CD4-positive, alpha-beta T cell treated with Interleukin-10 for 1 hour (primary cell): ENCODE measurements around the gene SACS.
"Not testable (repeated sequence)": the region's sequence is repeated elsewhere in the genome, so short reads cannot be mapped to it uniquely, and the experiment has no call there.

Experiments used
- DNase-seq: peaks from one replicate; pipeline ENCODE4 v3.0.0-alpha.2; 2020

The SACS gene

DNA sequence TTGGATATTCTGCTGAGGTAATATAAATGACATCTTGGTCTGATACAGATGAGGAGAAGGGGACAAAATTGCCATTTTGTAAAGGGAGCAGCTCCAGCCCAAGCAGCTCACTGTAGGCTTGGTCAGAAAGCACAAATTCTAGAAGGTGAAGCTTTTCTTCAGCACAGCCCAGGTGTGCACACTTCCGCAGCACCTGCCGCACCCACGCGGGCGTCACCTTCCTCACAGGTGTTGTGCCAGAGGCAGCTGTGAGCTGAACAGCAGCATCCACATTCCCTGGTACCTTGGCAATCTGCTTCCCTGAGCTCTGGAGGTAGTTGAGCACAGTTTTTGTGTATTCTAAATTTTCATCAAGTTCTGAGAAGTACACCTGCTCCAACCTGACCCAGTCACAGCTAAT, 79.0 kb downstream of the SACS start:
- DNase-seq, result no peak

DNA sequence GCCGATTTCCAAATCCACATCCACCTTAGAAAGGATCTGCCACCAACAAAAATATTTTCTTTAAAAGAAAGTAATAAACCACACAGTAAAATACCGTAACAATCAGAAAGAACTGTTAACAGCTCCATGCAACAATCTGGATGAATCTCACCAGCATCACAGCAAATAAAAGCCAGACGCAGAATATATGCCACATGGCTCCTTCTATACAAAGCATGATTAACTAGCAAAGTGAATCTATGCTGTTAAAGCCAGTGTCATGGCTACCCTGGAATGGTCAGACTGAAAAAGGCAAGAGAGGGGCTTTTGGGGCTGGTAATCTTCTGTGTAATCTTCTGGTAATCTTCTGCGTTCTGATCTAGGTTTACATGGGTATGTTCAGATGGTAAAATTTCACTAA, 81.3 kb downstream of the SACS start:
- DNase-seq, result no peak

DNA sequence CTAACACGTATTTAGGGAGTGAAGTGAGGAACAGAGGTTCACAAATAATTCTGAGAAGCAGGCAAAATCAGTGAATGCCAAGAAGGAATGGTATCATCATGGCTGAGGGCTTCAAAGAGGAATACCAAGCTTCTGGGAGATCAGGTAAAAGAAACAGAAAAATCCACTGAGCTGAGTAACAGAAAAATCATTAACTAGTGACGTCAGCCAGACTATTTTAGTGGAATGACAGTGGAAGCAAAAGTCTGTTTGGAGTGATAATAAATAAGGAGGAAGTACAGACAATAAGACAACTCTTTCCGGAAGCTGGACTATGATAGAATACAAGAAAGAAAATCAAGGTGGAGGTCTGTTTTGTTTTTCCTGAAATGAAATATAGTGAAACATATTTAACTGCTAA, 83.5 kb downstream of the SACS start:
- no peak for DNase-seq

DNA sequence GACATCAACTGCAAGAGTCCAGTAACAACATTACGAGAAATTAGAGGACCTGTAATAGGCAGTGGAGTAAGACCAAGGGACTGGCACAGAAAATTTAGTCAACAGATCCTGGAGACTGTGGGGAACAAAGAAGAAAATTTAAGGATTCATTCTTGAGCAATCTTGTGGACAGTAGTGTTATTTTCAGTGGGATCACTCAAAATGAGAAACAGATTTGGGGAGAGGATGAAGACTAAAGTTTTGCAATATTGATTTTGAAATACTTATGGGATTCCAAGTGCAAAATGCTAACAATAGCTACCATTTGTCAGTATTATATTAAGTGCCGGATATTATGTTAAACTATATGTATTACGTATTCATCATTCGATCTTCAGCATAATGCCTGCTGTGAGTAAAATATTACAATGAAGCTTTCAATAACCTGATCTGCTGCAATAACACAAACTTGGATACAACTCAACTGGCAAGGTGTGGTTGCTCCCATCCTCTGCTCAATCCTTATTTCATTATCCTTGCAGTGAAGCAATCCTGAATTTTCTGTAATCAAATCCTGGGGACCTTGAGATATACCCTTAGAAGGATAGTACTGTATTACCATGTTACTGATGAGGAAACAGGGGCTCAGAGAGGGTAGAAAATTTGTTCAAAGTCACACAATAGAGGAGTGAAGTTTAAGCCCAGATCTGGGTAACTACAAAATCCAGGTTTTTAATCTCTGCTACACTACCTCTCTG, 84.2 kb downstream of the SACS start:
- no peak for DNase-seq

DNA sequence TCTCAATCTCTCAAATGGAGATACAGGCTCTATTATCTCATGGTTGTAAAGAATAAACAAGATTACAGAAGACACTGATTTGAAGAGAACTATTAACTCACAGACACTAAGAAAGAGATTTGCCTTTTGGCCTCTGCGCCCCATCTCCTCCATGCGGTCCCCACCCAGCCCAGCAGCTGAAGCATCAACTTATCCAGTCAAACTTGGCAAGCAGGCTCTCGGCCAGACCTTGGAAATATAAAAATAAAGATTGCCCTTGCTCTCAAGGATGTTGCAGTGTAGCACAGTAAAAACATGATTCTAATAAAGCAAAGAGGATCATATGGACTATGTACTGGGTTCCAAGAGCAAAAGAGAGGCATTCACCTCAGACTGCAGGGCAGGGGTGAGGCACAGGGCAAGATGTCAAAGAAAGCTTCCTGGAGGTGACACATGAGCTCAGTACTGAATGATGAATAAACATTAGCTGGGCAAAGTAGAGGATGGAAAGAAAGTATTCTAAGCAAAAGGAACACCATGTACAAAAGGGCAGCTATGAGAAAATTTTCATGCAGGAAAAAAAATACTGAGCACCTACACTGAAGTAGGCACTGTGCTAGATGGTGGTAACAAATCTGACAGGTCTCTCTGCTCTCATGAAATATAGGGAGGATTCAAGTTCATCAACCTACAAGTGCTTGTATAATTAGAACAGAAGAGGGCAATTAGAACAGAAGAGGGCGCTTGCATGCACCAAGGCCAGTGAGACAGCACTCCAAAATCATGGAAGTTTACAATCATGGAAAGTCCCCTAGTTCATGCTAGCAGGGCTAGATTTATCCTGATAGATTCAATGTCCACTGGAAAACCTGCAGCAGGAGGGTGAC, 85.0 kb downstream of the SACS start:
- DNase-seq, result no peak

DNA sequence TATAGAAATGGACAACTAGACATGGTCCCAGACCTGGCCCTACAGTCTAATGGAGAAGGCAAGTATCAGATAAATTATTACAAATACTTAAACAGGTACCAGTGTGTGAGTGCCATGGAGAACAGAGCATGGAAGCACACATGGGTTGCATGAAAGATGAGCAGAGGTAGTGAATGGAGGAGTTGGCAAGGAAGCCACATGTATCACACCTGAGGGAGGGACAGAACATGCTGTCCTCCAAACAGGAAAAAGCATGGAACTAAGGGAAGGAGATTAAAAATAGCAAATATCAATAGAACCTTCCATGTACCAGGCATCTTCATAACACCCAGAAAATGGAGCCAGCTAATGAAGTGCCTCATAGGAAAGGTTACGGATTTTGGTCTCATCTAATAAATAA, 85.9 kb downstream of the SACS start:
- DNase-seq, result no peak

DNA sequence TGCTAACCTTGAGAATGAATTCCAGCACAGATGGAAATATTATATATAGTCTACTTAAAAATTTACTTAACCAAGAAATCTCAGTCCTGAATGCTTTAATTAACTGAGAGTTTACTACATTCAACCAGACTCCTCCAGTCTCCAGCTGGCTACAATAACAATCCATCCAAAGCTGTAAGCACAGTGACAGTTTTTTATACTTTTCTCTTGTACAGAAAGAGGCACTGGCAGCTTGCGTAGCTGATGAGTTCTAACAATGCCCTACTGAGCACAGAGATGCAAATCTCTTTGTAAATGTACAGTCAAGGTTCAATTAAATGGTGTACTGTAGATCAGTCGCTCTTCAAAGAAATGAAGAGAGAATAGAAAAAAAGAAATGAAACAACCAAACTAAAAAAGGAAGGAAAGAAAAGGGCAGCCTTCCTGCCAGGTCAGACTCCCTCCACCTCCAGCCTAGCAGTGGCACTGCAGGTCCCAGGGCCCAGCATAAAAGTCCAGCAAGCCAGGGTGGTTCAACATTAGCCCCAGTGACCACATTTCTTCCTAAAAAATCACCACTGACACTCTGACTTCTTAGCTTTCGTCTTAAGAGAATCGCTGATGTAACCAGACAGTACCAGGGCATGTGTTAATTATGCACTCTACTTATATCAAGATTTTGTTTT, 88.4 kb downstream of the SACS start:
- DNase-seq, result no peak

DNA sequence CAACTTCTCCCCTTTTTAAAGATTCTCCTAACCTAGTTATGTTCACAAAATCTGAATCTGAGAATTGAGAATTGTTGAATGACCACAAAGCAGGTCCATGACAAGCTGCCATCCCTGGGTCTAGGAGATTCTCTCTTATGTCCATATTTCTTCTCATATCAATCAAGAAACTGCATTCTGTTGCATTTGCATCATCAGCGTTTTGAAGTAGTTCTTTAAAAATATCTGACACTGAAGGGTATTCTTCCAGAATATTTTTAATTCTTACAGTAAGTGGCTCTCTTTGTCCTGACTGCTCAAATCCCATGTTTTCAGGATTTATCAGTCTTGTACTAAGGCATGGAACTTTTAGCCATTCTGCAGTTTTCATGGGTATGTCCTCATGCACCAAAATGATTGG, 94.3 kb downstream of the SACS start:
- DNase-seq, result no peak

DNA sequence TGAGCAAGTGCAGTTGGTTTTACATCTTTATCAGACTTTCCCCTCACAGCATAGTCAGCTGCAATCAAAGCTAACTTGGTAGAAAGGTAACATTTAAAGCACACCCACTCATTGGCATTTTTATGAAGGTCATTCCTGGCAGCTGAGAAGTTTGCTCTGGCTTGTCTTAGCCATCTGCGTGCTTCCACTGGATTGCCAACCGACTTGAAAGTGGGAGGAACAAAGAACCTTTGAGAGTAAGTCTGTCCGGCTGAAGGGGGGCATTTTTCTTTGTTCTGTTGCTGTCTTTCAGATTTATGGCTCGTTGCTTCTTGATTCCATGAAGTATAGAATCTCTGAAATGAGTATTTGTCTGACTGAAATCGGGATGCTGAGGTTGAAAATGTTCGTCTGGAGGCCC, 103.1 kb downstream of the SACS start:
- no peak for DNase-seq

DNA sequence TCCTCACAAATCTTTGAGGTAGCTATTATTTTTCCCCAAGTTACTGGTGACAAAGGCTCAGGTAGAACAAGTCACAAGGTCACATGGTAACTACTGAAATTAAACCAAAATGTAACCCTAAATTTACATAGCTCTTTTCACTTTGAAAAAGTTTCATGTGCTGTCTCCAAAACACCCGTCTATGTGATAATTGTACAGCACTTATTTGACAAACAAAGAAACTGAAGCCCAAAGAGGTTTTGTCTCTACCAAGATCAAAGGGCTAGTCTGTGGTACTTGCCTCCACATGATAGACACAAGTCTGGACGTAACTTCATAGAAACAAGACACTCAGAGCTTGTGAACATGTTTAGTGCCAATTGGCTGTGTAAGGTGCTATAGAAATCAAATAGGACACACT, 108.3 kb downstream of the SACS start:
- DNase-seq, result no peak

DNA sequence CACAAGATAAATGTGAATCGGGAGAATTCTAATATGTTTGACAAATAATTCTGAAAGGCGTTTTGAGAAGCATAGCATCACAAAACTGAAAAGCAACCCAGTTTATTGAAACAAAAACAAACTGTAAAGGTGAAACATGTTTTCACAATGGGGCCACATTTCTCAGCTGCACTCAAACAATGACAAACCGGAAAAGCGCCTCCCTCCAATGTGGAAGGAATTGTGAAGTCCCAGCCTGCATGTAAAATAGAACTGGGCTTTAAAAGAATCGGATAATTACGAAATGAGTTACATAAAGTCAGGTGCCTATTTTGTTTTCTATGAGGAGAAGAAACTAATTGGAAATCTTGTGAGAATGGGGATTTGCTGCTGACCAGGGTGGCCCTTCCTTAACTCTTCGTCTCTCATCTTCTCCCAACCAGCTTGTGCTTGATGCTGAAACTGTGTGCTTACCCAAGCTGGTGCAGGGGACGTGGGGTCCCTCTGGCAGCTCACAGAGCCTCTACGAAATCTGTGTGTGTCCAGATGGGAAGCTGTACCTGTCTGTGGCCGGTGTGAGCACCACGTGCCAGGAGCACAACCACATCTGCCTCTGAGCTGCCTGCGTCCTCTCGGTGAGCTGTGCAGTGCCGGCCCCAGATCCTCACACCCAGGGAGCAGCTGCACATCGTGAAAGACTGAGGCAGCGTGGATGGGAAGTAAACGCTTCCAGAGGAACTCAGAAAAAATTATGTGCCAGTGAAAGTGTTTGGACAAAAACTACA, 109.4 kb downstream of the SACS start:
- DNase-seq, result no peak

DNA sequence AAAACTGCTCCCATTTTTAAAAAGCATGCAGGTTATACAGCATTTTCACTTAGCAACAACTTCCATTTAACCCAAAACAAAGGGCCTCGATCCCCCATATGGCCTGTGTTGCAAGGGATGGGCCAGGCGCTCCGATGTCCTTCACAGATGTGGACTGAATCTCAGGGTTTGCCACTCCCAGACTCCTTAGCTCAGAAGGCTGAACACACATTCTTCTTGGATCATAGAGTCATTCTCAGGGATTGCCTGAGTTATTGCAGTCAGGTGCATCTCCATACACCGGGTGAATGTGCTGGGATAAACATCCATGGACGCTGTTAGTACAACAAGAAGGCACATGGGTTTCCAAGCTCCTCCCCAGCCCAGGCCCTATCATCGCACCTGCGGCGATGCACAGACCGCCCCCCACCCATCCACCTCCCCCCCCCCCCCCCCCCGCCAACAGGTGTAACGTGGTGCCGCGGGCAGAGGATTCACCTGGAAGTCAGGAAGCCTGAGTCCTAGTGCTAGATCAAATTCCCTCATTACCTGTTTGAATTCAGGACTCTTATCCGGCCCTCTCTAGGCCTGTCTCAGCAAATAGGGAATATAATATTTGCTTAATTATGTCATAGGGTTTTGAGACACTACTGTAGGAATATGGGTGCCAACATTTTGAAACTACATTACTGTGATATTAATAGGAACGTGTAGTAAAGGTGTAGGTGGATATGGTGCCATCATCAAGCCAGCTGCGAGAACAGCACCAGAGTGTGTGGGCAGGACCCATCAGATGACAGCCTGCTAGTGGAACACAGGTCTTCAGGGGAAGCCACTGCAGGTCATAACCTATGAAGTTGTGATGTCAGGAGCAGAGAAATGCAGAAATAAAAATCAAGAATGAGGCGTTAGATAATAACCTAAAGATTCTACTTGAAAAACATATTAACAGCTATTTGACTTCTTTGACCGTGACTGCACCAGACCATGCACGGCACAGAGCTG, 110.9 kb downstream of the SACS start:
- no peak for DNase-seq

DNA sequence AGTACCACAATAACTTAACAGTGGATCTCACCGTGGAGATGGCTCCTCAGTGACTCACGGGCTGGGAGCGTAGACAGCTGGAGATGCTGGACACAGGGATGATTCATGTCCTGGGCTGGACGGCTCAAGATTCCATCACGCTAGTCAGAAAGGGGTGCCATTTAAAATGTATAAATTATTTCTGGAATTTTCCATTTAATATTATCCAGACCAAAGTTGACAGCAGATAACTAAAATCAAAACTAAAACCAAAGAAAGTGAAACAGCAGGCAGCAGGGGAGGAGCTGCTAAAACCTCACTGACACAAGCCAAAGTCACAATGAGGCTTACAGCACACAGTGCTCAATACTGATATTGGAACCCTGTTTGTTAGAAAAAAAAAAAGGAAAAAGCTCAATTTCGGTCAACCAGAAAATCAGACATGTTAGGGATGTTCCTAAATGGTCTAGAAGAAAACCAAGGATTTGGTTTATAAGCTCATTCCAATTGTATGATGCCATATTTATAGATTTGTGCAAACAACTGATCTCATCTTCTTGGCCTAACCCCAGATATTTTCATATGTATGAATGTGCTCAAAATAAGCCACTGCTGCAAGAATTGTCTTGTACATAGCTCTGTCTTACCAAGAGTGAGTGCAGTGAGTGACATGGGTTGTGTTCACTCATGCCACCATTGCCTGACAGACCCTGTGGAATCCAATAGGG, 111.8 kb downstream of the SACS start:
- DNase-seq, result peak; percentile 33

DNA sequence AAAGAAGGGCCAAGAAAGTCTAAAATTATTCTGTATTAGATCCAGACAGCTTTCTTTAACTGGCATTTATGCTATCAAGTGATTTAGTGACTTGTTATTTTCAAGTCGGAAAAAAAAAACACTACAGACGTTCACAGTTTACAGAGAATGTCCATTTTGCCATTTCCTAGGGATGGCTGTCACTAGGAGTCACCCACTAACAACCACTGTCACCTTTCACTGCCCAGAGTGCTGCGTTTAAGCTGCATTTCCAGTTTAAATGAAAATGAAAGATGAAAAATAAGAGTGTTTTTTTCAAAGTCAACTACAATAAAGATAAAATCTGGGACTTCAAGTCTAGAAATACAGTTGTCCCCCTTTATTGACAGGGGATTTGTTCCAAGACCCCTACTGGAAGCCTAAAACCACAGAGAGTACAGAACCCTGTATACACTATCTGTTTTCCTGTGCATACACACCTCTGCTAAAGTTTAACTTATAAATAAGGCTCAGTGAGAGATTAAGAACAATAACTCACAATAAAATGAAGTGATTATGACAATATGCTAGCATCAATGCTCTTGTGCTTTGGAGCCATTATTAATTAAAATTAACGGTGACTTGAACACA, 112.5 kb downstream of the SACS start:
- DNase-seq, result no peak

DNA sequence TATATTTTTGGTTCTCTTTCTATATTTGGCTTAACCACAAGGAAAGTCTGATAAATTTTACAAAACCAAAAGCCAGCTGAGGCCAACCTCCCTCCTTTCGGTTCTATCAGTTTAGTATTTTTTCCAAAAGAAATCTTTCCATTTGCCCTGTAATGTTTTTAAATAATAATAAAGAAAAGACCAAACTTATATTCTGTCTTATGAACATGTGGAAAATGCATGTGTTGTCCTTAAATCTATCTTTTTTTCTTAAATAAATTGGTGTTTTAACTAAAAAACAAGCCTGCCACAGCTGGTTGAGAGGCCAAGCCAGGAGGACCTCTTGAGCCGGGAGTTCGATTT, 113.6 kb downstream of the SACS start:
- DNase-seq, result no peak

DNA sequence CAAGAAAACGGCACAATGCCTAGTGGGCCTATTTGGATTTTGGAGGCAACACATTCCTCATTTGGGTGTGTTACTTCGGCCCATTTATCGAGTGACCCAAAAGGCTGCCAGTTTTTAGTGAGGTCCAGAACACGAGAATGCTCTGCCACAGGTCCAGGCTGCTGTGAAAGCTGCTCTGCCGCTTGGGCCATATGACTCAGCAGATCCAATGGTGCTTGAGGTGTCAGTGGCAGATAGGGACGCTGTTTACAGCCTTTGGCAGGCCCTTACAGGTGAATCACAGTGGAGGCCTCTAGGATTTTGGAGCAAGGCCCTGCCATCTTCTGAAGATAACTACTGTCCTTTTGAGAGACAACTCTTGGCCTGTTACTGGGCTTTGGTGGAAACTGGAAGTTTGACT, 118.7 kb downstream of the SACS start:
- not testable (repeated sequence) for DNase-seq

DNA sequence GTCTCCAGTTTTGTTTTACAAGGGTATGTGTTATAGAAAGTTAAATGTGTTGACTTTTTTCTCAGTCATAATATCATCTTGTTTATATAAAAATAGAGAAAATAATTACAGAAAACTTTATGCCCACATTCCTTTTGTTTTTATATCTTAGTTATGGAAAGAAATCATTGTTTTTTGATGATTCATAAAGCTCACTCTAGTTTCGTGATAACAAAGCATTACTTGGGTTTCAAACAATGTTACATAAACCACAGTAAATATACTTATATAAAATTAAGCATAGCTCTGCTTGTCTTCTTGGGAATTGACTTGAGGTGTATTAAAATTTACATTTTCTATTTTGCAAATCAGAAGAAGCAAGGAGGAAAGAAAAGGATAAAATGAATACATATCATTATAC, 140.9 kb downstream of the SACS start:
- DNase-seq, result no peak

DNA sequence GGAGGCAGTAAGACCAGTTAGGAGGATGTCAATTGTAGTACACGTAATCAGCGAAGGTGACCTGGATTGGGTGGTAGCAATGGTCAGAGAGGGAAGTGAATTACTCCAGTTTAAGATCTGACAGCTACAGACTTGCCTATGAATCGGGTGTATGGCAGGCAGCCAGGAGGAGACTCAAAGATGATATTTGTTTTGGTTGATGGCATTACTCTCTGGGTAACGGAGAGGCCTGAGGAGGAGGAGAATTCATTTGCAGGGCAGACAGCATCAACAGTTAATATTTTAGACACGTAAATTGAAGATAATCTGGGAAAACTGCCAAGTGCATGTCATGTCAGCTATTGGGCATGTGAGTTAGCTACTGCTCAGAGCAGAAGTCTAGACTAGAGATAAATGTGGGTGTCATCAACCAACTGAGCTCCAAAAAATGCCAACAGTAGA, 143.6 kb downstream of the SACS start:
- no peak for DNase-seq

DNA sequence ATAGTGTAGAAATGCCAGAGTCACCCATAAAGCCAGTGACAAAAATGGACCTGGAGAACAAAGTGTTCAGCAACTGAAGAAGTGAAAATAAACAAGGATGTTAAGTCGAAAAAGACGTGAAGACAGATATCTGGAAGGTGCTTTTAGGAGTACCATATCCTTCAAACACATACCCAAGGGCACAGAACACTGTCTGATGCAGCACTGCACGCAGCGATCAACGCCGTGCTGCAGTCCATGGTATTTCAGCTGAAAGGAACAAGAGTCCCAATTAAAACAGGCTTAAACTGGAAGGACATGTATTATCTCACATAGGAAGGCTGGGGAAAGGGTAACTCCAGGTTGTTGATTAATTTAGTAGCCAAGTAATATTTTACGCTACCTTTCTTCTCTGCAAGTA, 144.5 kb downstream of the SACS start:
- no peak for DNase-seq

DNA sequence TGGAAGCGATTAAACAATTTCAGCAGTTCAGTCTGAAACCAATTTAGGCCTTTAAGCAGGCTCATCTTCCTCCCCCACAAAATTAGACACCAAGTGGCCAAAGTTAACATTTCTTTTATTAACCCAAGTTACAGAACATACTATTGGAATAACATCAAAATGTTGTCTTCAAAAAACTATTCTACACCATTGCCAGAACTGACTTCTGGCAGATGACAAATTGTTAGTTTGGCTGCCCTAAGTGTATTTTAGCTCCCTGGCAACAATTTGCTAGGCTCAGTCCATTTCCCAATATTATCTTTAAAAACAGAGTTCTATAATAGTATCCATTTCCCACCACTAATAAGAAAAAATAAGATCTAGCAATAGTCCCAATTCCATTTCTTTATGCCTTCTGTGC, 144.9 kb downstream of the SACS start:
- no peak for DNase-seq

DNA sequence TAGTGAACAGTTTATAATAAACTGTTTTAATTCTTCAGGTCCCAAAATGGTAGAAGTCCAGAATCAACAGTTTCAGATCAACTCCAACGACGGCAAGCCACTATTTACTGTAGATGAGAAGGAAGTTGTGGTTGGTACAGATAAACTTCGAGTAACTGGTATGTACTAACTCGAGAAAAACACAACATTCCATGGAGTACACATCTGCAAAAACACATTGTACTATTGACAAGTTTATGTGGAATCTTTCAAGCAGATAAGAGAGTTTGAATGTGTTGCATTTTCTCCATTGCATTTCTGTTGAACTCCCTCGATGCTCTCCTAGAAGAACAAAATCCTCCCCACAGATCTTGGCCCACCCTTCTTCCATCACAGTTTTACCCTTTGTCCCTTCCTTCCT, 154.2 kb downstream of the SACS start:
- no peak for DNase-seq
